Mucosa of descending colon (tissue), 3 donors: Measurements from ENCODE around the gene SCN1A. TPM values are rescaled to one million over a fixed set of nuclear protein-coding genes. Genes with fewer than 3 reads are reported as not detected.

Source experiments
- ATAC-seq: fragments of 200-7000 bp; cut with Tn5 transposase; one replicate; pipeline ENCODE4 v1.9.1; 2020; ENCODE audit warnings: mild to moderate bottlenecking, moderate library complexity
- DNase-seq, 3 donors: peaks; one replicate each; pipeline ENCODE4 v3.0.0-alpha.2; 2020
- H3K36me3 ChIP-seq: fragments of 200-600 bp; one replicate; pipeline ENCODE4 v1.8.0; 2021; ENCODE audit warnings: low read depth, mild to moderate bottlenecking
- H3K4me1 ChIP-seq: fragments of 200-600 bp; one replicate; pipeline ENCODE4 v1.8.0; 2021; ENCODE audit warnings: low read depth, mild to moderate bottlenecking
- H3K4me3 ChIP-seq: fragments of 200-600 bp; one replicate; pipeline ENCODE4 v1.8.0; 2021; ENCODE audit warnings: mild to moderate bottlenecking
- H3K9me3 ChIP-seq: fragments of 200-600 bp; one replicate; pipeline ENCODE4 v1.8.0; 2021; ENCODE audit warnings: mild to moderate bottlenecking
- CTCF ChIP-seq: fragments of 200-600 bp; IDR thresholded peaks from one replicate; pipeline ENCODE4 v1.8.0; 2022; ENCODE audit warnings: antibody characterized with exemption, mild to moderate bottlenecking
- intact Hi-C, 2 donors: fragments of 100-400 bp; cut with DNase I in 1 of 2; cut with micrococcal nuclease in 1 of 2; formaldehyde crosslinking; loops; one replicate each; pipeline versions ENCODE4 v1.11.0 to v1.11.1; 2022; cut with DNase I, micrococcal nuclease
- total RNA-seq, 3 donors: library from RNA; stranded (reverse); fragmentation: NEBNext Ultra II Directional in 2 of 3; extraction: Animal tissue kit (Norgen Biotek cat#: 25700) in 2 of 3; gene quantifications; one replicate each; pipeline versions ENCODE4 v1.2.1 to v1.2.4, GENCODE V29; 2021 to 2023
- donor health status: DM: no; HTN: no; CAD: no; lungs with moderate emphysema.
- donor health status: DM: no; HTN: no; CAD: no.
- donor health status: DM: no; HTN: yes; CAD: no.

The SCN1A gene
- total RNA-seq, 3 donors from 2014 or later = 0.82 TPM; not detected in 2

DNA sequence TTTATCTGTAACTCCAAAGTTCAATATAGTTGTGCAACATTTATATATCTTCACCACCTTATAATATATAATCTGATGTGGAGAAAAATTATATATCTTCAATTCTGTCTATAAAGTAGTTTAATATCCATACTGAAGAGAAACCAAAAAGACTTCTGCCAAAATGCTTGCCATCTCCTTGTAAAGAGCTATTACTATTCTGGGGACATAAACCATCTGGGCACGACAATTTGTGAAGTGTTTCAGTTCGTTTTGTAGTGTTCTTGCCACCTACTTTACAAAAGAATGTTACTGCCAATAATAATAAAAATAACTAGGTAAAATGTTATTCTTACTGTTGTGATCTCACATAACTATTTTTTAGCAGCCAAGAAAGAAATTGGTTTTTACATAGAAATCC lies 45.1 kb downstream of the SCN1A start:
- Histone ChIP-seq H3K9me3 (no peaks in the 10 kb centered on the region), H3K4me1 (no peaks in the 10 kb centered on the region), H3K36me3 (no peaks in the 10 kb centered on the region), H3K4me3 (no peak overlapping the region)
- ATAC-seq (no peak), DNase-seq (no peak)
- intact Hi-C loops = no loop called here
- TF ChIP-seq CTCF = no peak

DNA sequence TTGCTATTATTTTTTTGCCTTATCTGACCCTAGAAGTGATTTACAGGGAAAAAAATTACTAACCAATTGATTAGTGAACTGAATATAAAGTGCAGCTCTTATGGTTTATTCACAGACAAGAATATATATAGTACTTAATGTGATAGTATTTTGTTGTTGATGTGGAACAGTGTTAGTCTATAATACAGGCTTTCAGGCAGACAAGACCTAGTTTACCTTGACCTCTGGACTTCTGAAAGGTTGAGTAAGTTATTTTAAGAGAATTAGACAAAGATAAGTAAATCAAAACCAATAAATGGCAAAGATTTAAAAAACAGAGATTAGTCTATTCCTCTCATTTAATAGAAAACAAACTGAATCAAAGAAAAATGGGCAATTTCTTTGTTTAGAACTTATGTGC lies 46.0 kb downstream of the SCN1A start:
- intact Hi-C loops = no loop called here
- no peaks in the 10 kb centered on the region for H3K9me3 ChIP-seq
- H3K4me1 ChIP-seq = no peaks in the 10 kb centered on the region
- no peak overlapping the region for H3K4me3 ChIP-seq
- no peaks in the 10 kb centered on the region for H3K36me3 ChIP-seq
- TF ChIP-seq CTCF = no peak
- no peak for DNase-seq
- no peak for ATAC-seq

GRCh38 chr2:166081131-166081632 lies 46.6 kb downstream of the SCN1A start:
- no peak for DNase-seq

GRCh38 chr2:166074430-166074829 lies 53.4 kb downstream of the SCN1A start:
- intact Hi-C loops = no loop called here
- DNase-seq (no peak), ATAC-seq (no peak)
- Histone ChIP-seq H3K36me3 (no peaks in the 10 kb centered on the region), H3K4me1 (no peaks in the 10 kb centered on the region), H3K4me3 (no peak overlapping the region), H3K9me3 (no peaks in the 10 kb centered on the region)
- no peak for TF ChIP-seq CTCF

More at GRCh38 chr2:166081131-166081632, 46.6 kb downstream of the SCN1A start:
- intact Hi-C loops = no loop called here
- no peak overlapping the region for H3K4me3 ChIP-seq
- H3K4me1 ChIP-seq = no peaks in the 10 kb centered on the region
- H3K9me3 ChIP-seq = no peaks in the 10 kb centered on the region
- ATAC-seq = no peak
- no peaks in the 10 kb centered on the region for H3K36me3 ChIP-seq
- TF ChIP-seq CTCF = no peak

DNA sequence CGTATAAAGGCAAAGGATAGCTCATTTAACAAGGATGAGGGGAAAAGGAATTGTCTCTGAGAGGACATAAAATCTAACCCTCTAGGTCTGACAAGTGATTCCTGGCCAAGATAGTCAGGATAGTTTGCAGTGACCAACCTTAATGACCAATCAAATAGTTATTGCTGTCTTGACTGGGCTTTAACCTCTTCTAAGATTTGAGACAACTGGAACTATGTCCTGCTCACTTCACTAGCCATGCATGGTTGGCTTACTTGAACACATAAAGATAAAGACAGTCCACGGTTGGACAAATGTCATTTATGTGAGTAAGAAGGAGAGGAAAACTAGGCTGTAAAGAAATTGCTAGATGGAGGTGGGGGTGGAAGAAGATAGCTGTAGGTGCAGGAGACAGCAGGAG lies 53.8 kb downstream of the SCN1A start:
- TF ChIP-seq CTCF = no peak
- intact Hi-C loops = no loop called here
- no peaks in the 10 kb centered on the region for H3K36me3 ChIP-seq
- DNase-seq (no peak), ATAC-seq (no peak)
- no peak overlapping the region for H3K4me3 ChIP-seq
- H3K4me1 ChIP-seq = no peaks in the 10 kb centered on the region
- H3K9me3 ChIP-seq = no peaks in the 10 kb centered on the region

DNA sequence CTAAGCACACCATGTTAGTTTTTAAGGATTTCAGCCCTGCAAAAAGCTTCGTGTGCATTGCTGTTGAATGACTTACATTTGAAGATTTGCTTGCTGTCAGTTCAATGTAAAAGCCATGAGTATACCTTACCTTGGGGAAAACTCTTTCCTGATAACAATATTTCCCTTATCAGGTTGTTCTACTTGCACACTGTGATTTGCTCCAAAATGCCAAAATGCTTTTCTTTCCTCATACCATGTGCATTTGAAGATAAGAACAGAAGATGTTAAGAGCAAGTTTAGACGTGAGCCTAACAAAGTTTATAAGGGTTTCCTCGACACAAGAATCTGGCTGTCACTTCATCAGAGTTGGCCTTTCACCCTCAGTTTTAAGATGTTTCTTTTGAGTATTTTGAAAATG lies 57.6 kb downstream of the SCN1A start:
- H3K4me3 ChIP-seq = no peak overlapping the region
- H3K4me1 ChIP-seq = no peaks in the 10 kb centered on the region
- no peaks in the 10 kb centered on the region for H3K9me3 ChIP-seq
- ATAC-seq (no peak), DNase-seq (no peak)
- TF ChIP-seq CTCF = no peak
- H3K36me3 ChIP-seq = no peaks in the 10 kb centered on the region
- intact Hi-C loops = no loop called here
